Psoas muscle (tissue), 8 donors: ENCODE measurements around the gene MMP24. TPM values are rescaled to one million over a fixed set of nuclear protein-coding genes. Genes with fewer than 3 reads are reported as not detected.

Experiments used
- ATAC-seq, 4 donors: fragments of 200-7000 bp; cut with Tn5 transposase; one replicate each; pipeline ENCODE4 v1.9.1; 2020; ENCODE audit warnings: moderate library complexity in 3 of 4, mild to moderate bottlenecking in 2 of 4
- DNase-seq, 2 donors: peaks; one replicate each; pipeline ENCODE4 v3.0.0-alpha.2; 2020
- H3K27ac ChIP-seq: fragments of 200-600 bp; one replicate; pipeline ENCODE4 v1.8.0; 2022
- H3K27me3 ChIP-seq, 3 donors: fragments of 200-600 bp in 1 of 3; one replicate each; pipeline versions ENCODE4 v1.6.1 to v1.8.0; 2013 to 2022; ENCODE audit warnings: low read length in 2 of 3, mild to moderate bottlenecking in 2 of 3, moderate library complexity in 1 of 3; ENCODE audit not compliant: insufficient read depth in 3 of 3
- H3K36me3 ChIP-seq, 2 donors: fragments of 200-600 bp in 1 of 2; one replicate each; pipeline versions ENCODE4 v1.6.1 to v1.8.0; 2013 to 2022; ENCODE audit warnings: low read depth in 1 of 2, mild to moderate bottlenecking in 1 of 2, moderate library complexity in 1 of 2; ENCODE audit not compliant: insufficient read depth in 1 of 2
- H3K4me1 ChIP-seq: fragments of 200-600 bp; one replicate; pipeline ENCODE4 v1.8.0; 2022
- H3K4me3 ChIP-seq: fragments of 200-600 bp; one replicate; pipeline ENCODE4 v1.8.0; 2022; ENCODE audit warnings: mild to moderate bottlenecking
- H3K9me3 ChIP-seq: fragments of 200-600 bp; one replicate; pipeline ENCODE4 v1.8.0; 2022
- WGBS, 3 donors: extraction: QIAGEN DNeasy Blood & Tissue Kit; methylation state at CpG; one replicate each; pipeline versions ENCODE4 v1.1.6 to v1.1.7; 2013; 5-methylcytosine and 5-hydroxymethylcytosine counted together
- intact Hi-C, 2 donors: fragments of 100-400 bp; cut with DNase I; formaldehyde crosslinking; loops; one replicate each; pipeline versions ENCODE4 v1.11.0 to v1.14.2; 2022
- polyA plus RNA-seq, 3 donors: library from polyadenylated mRNA; stranded (reverse); fragments of 200-250 nt; gene quantifications; one replicate each; pipeline ENCODE4 v1.2.3, GENCODE V29; 2013
- total RNA-seq, 4 donors: library from RNA; stranded (reverse); fragmentation: NEBNext Ultra II Directional in 2 of 4; extraction: Animal tissue kit (Norgen Biotek cat#: 25700) in 2 of 4; gene quantifications; one replicate each; pipeline versions ENCODE4 v1.2.1 to v1.2.4, GENCODE V29; 2021 to 2023
- TF ChIP-seq, protein P1 (sequence below): fragments of 200-600 bp; IDR thresholded peaks from one replicate; pipeline ENCODE4 v1.8.0; 2022; ENCODE audit warnings: antibody characterized with exemption
- donor health status: healthy with polysubstance abuse.
- donor health status: DM: no; HTN: no; CAD: no; lungs with moderate emphysema.
- donor health status: Bipolar disorder and iron deficiency.
- donor health status: healthy.
- donor health status: DM: yes; HTN: yes; CAD: no.
- donor health status: DM: no; HTN: no; CAD: no.
- donor health status: DM: no; HTN: no; CAD: no.
- donor health status: DM: yes; HTN: yes; CAD: no.

Gene MMP24
- total and polyA plus RNA-seq, 7 donors, result 0.01 to 0.27 (median 0.12) TPM; not detected in 1

DNA sequence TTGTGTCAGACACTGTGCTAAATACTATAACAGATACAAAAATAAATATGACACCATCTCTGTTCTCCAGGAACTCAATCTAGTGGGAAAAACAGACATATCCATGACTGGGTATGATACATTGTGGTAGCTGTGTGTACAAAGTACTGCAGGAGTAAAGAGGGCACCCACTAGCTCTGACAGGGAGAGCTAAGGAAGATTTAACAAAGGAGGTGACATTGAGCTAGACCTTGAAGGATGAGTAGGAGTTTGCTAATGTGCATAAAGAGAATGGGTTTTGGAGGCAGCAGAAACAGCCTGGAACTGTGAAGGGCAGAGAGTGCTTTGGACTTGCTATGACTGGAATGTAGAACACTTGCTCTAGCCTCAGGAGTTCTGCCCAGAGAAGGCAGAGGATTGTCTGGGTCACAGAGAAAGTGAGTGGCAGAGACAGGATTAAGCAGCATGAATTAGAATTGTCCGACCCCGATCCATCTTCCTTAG lies 14.4 kb downstream of the MMP24 start:
- DNase-seq, result no peak
- TF ChIP-seq, protein P1, sequence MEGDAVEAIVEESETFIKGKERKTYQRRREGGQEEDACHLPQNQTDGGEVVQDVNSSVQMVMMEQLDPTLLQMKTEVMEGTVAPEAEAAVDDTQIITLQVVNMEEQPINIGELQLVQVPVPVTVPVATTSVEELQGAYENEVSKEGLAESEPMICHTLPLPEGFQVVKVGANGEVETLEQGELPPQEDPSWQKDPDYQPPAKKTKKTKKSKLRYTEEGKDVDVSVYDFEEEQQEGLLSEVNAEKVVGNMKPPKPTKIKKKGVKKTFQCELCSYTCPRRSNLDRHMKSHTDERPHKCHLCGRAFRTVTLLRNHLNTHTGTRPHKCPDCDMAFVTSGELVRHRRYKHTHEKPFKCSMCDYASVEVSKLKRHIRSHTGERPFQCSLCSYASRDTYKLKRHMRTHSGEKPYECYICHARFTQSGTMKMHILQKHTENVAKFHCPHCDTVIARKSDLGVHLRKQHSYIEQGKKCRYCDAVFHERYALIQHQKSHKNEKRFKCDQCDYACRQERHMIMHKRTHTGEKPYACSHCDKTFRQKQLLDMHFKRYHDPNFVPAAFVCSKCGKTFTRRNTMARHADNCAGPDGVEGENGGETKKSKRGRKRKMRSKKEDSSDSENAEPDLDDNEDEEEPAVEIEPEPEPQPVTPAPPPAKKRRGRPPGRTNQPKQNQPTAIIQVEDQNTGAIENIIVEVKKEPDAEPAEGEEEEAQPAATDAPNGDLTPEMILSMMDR, result no peak
- 86 to 93% (median 92%) methylated on average over 2 of the region's 2 CpGs for WGBS, 3 donors
- intact Hi-C loops, result no loop called here
- H3K36me3 ChIP-seq, result no peaks in the 10 kb centered on the region
- no peaks in the 10 kb centered on the region for H3K9me3 ChIP-seq
- H3K27me3 ChIP-seq, result no peaks in the 10 kb centered on the region
- H3K27ac ChIP-seq, result no peak overlapping the region
- H3K4me3 ChIP-seq, result no peak overlapping the region
- no peak for ATAC-seq
- H3K4me1 ChIP-seq, result no peaks in the 10 kb centered on the region

DNA sequence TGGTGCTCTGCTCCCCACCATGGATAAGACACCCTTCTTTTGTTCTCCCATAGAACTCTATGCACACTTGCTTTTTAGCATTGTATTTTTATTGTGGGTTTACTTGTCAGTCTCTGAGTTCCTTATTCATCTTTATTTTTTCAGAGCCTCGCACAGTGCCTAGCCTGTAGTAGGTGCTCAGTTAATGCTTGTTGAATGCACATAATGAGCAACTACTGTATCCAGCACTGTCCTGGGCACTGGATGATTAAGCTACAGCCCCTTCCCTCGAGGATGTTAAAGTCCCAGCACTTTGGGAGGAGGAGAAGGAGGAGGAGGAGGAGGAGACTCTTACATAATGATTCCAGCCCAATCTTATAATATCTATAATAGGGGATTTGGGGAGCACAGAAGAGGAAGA lies 16.8 kb downstream of the MMP24 start:
- H3K9me3 ChIP-seq, result no peaks in the 10 kb centered on the region
- DNase-seq (no peak), ATAC-seq (no peak)
- TF ChIP-seq, protein P1, result no peak
- H3K27me3 ChIP-seq, result no peaks in the 10 kb centered on the region
- H3K4me1 ChIP-seq, result no peaks in the 10 kb centered on the region
- intact Hi-C loops, result no loop called here
- no peak overlapping the region for H3K4me3 ChIP-seq
- no peaks in the 10 kb centered on the region for H3K36me3 ChIP-seq
- 56 to 65% (median 57%) methylated on average over 2 of the region's 2 CpGs for WGBS, 3 donors
- no peak overlapping the region for H3K27ac ChIP-seq

DNA sequence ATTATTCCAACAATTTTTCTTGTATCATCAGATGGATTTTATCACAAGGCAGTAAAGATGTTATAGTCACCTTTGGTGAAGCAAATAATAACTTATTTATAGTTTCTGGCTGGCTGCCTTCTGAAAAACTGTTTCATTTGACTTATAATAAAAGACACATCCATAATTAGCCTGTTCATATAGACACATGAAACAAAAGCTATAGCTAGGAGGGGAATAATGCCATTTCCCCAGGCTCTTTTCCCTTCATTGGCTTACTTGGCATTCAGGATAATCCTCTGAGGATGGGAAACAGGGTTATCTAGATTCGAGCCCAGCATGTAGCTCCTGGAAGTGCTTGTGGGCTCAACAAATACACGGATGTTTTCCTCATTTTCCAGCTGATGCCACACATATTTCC lies 17.5 kb downstream of the MMP24 start:
- H3K4me3 ChIP-seq, result no peak overlapping the region
- H3K27ac ChIP-seq, result no peak overlapping the region
- H3K9me3 ChIP-seq, result no peaks in the 10 kb centered on the region
- TF ChIP-seq, protein P1, result no peak
- H3K4me1 ChIP-seq, result no peaks in the 10 kb centered on the region
- H3K36me3 ChIP-seq, result no peaks in the 10 kb centered on the region
- 31 to 50% (median 39%) methylated on average over 2 of the region's 2 CpGs for WGBS, 3 donors
- H3K27me3 ChIP-seq, result no peaks in the 10 kb centered on the region
- ATAC-seq (no peak), DNase-seq (no peak)
- intact Hi-C loops, result no loop called here

DNA sequence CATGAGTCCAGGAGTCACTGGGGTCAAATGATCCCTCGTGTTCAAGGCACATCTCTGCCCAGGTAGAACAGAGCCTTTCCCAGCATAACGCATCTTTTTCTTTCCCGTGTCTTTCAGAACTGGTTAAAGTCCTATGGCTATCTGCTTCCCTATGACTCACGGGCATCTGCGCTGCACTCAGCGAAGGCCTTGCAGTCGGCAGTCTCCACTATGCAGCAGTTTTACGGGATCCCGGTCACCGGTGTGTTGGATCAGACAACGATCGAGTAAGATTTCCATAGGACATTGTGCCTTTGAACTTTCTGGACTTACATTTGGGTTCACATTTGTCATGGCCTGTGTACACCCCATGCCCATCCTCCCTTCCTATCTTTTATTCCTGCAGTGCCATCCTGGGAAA lies 20.2 kb downstream of the MMP24 start:
- Histone ChIP-seq H3K4me1 (no peaks in the 10 kb centered on the region), H3K9me3 (no peaks in the 10 kb centered on the region), H3K27ac (no peak overlapping the region), H3K4me3 (no peak overlapping the region), H3K27me3 (no peaks in the 10 kb centered on the region), H3K36me3 (no peaks in the 10 kb centered on the region)
- ATAC-seq (no peak), DNase-seq (no peak)
- WGBS, 3 donors, result 89 to 91% (median 89%) methylated on average over 12 of the region's 12 CpGs
- intact Hi-C loops, result no loop called here
- TF ChIP-seq, protein P1, result no peak
